Esophagus muscularis mucosa (tissue), 4 donors: ENCODE measurements around the gene VGLL4.

Experiments
- CTCF ChIP-seq, 3 experiments: fragments of 200-600 bp in 2 of 3; fragments of 450-650 bp in 1 of 3; sonication (generic) in 2 of 3; IDR thresholded peaks; one replicate each; pipeline ENCODE4 v1.5.1; 2017 to 2019; ENCODE audit warnings: antibody characterized with exemption in 3 of 3, mild to moderate bottlenecking in 2 of 3, moderate library complexity in 1 of 3
- EP300 ChIP-seq: sonication (generic); formaldehyde crosslinking; IDR thresholded peaks from one replicate; pipeline ENCODE4 v1.6.1; 2017; ENCODE audit warnings: antibody characterized with exemption
- POLR2A ChIP-seq: fragments of 450-650 bp; IDR thresholded peaks from one replicate; pipeline ENCODE4 v1.6.1; 2017; ENCODE audit warnings: antibody characterized with exemption, moderate library complexity, mild to moderate bottlenecking, low read depth
- POLR2AphosphoS5 ChIP-seq, 2 donors: sonication (generic); formaldehyde crosslinking; IDR thresholded peaks; one replicate each; pipeline ENCODE4 v1.6.1; 2017; ENCODE audit warnings: antibody characterized with exemption in 2 of 2

DNA sequence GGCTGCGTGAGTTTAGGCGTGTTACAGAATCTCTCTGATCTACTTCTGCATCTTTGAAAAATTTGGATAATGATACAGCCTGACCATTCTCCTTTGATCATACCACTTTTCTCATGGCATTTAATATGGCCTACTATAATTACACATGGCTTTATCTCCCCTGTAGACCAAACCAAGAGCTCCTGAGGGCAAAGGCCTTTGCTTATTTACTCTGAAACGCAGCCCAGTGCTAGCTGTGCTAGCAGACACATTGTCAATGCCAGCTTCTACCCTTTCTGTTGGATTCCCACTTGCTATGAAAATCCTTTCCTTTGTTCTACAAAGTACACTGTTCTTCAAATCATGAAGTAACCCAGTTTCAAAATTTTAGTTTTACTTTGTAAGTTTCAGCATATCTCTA lies 16.5 kb upstream of the VGLL4 start:
- TF ChIP-seq CTCF (IDR thresholded peaks at IDR 0.05) (no peak), POLR2AphosphoS5 (IDR thresholded peaks at IDR 0.05) (no peak), POLR2A (no peak), EP300 (no peak)
